ENCODE data around the gene PIK3CB. TPM values are rescaled to one million over a fixed set of nuclear protein-coding genes. Genes with fewer than 3 reads are reported as not detected.

PIK3CB gene
- total and polyA plus RNA-seq, 10 of the 15 experiments (the other 5 are each of a cell fraction or from before 2014, with no cell fraction given), result 5.0 to 18.4 (median 10.4) TPM

GRCh38 chr3:138724443-138724842 is 110.3 kb downstream of the PIK3CB start:
- H3K36me3 ChIP-seq (ENCODE audit: control insufficient read depth in 2 of 2, insufficient read depth in 2 of 2, low read length in 1 of 2), result no peaks in the 10 kb centered on the region
- intact Hi-C loops (cut with micrococcal nuclease; ENCODE audit: unreplicated experiment) (no loop called here), in situ Hi-C loops (cut with MboI) (no loop called here)
- no peaks in the 10 kb centered on the region for H3K27me3 ChIP-seq (replicated peaks in 1 of 2; ENCODE audit: control insufficient read depth in 2 of 2, insufficient read depth in 2 of 2, low read length in 1 of 2)
- 94% methylated on average over 6 of the region's 6 CpGs for WGBS (ENCODE audit: insufficient coverage, insufficient replicate concordance, low lambda C conversion rate, missing lambda C conversion rate)
- ATAC-seq (no peak), DNase-seq (ENCODE audit: low read depth, low spot score) (no peak), FAIRE-seq (no peak)
- no peaks in the 10 kb centered on the region for H4K20me1 ChIP-seq (ENCODE audit: control insufficient read depth, insufficient read depth)
- TF ChIP-seq BCLAF1 (IDR thresholded peaks at IDR 0.05) (no peak), POLR2AphosphoS5 (IDR thresholded peaks at IDR 0.05; ENCODE audit: low read length) (no peak), KLF5 (IDR thresholded peaks at IDR 0.05; ENCODE audit: partially characterized antibody) (no peak), PRDM15 (CRISPR knock-in tag; IDR thresholded peaks at IDR 0.05) (no peak), SP1 (IDR thresholded peaks at IDR 0.05; ENCODE audit: low read depth, low read length) (no peak), YY1 (IDR thresholded peaks at IDR 0.05; ENCODE audit: low read depth, low read length) (no peak), ZNF24 (IDR thresholded peaks at IDR 0.05) (no peak), POLR2AphosphoS2 (IDR thresholded peaks at IDR 0.05; ENCODE audit: low read depth, low read length) (no peak), BMI1 (IDR thresholded peaks at IDR 0.05; ENCODE audit: borderline replicate concordance) (no peak)
- POLR2A ChIA-PET, result no interaction called here
- H3K79me2 ChIP-seq (ENCODE audit: control insufficient read depth, insufficient read depth, low read length), result no peaks in the 10 kb centered on the region
- no peak overlapping the region for H3K4me2 ChIP-seq (ENCODE audit: control insufficient read depth, insufficient read depth)
- no peaks in the 10 kb centered on the region; the same call in 2 of the 3 replicates for H3K9me3 ChIP-seq (replicated peaks; ENCODE audit: control insufficient read depth, insufficient read depth, low read length)
- no peak overlapping the region for H2AFZ ChIP-seq (ENCODE audit: control insufficient read depth, low read depth, low read length)
- CTCF ChIA-PET, result interaction anchor here (1.0 kb wide), 2 partner anchors 130 to 191 kb away, joined by 3 to 4 read pairs; partner anchors contain the start of gene CEP70
- no TSS peak for BruUV-seq (replicated peaks)
- no peak overlapping the region for H3K9ac ChIP-seq (ENCODE audit: control insufficient read depth, insufficient read depth, low read length)
- no peak overlapping the region for H3K4me3 ChIP-seq
- H3K4me1 ChIP-seq (ENCODE audit: control insufficient read depth, insufficient read depth, low read length), result peaks cover 9% of the 10 kb centered on the region
- H3K27ac ChIP-seq (ENCODE audit: control insufficient read depth, insufficient read depth), result no peak overlapping the region
- RAD21 ChIA-PET (ENCODE audit: unreplicated experiment), result interaction anchor here (1.5 kb wide), 1 partner anchor 191 kb away, joined by 4 read pairs; no protein-coding TSS in a partner anchor
- SMC1A ChIA-PET (ENCODE audit: uncharacterized antibody, unreplicated experiment), result interaction anchor here (0.8 kb wide), 1 partner anchor 99 kb away, joined by 4 read pairs; no protein-coding TSS in a partner anchor
